Stimulated activated CD4-positive, alpha-beta T cell treated with anti-CD3 and anti-CD28 coated beads, Interleukin-1b, Interleukin-23, amount 100 ng/mL, for 1 hour (primary cell): ENCODE measurements around the gene CLTB.

ENCODE experiments used
- DNase-seq, 2 donors: peaks; one replicate each; pipeline ENCODE4 v3.0.0-alpha.2; 2020; ENCODE audit warnings: low read depth in 2 of 2

CLTB gene

GRCh38 chr5:176405656-176406435 lies 10.5 kb downstream of the CLTB start:
- no peak for DNase-seq

GRCh38 chr5:176401281-176402205 lies 14.8 kb downstream of the CLTB start:
- no peak for DNase-seq

- no peak for DNase-seq
Observed at GRCh38 chr5:176400382-176401156, 15.8 kb downstream of the CLTB start.

- DNase-seq, result no peak
Observed at GRCh38 chr5:176397736-176398420, 18.5 kb downstream of the CLTB start.

GRCh38 chr5:176396330-176396729 lies 20.0 kb downstream of the CLTB start:
- DNase-seq, result no peak

GRCh38 chr5:176394881-176395675 lies 21.3 kb downstream of the CLTB start:
- no peak for DNase-seq

- no peak for DNase-seq
Observed at GRCh38 chr5:176394096-176394495, 22.2 kb downstream of the CLTB start.

- DNase-seq, result no peak
Observed at GRCh38 chr5:176392526-176392925, 23.8 kb downstream of the CLTB start.

- DNase-seq, result no peak
Observed at GRCh38 chr5:176391999-176392398, 24.3 kb downstream of the CLTB start.

- DNase-seq, result no peak
Observed at GRCh38 chr5:176391479-176391878, 24.9 kb downstream of the CLTB start.

- no peak for DNase-seq
Observed at GRCh38 chr5:176389135-176390123, 26.9 kb downstream of the CLTB start.

GRCh38 chr5:176388444-176389134 lies 27.8 kb downstream of the CLTB start, which contains the start of the genes HIGD2A and NOP16:
TSS of gene HIGD2A (plus strand) at chr5:176388751. CDS start at chr5:176388820, 69 bp downstream.
TSS of gene NOP16 (minus strand) at chr5:176388598. CDS start at chr5:176388539, 59 bp downstream.
- DNase-seq, result peak; percentile 95 to 99

- DNase-seq, result no peak
Observed at GRCh38 chr5:176388003-176388443, 28.3 kb downstream of the CLTB start.

- DNase-seq, result no peak
Observed at GRCh38 chr5:176387384-176387925, 28.9 kb downstream of the CLTB start.

GRCh38 chr5:176386491-176386890 lies 29.8 kb downstream of the CLTB start:
- DNase-seq, result no peak

GRCh38 chr5:176384991-176385390 lies 31.3 kb downstream of the CLTB start:
- no peak for DNase-seq

GRCh38 chr5:176384366-176384930 lies 31.9 kb downstream of the CLTB start:
- DNase-seq, result no peak

- no peak for DNase-seq
Observed at GRCh38 chr5:176383961-176384360, 32.4 kb downstream of the CLTB start.
